Activated naive CD8-positive, alpha-beta T cell treated with anti-CD3 and anti-CD28 coated beads, Interleukin-2, amount 50 U/mL, for 24 hours (primary cell): ENCODE data around the gene CTXND1.
"Not testable (repeated sequence)": the region's sequence is repeated elsewhere in the genome, so short reads cannot be mapped to it uniquely, and the experiment has no call there.

Source experiments
- ATAC-seq: fragments of 150-1000 bp; cut with Tn5 transposase; one replicate; pipeline ENCODE4 v1.10.0; 2021
- DNase-seq: peaks from one replicate; pipeline ENCODE4 v3.0.0; 2021
- H3K27ac Mint-ChIP-seq: one replicate; pipeline ENCODE4 v1.8.0; 2021; ENCODE audit warnings: mild to moderate bottlenecking, mixed read lengths
- H3K27me3 Mint-ChIP-seq: one replicate; pipeline ENCODE4 v1.8.0; 2021; ENCODE audit warnings: mixed read lengths
- H3K36me3 Mint-ChIP-seq: one replicate; pipeline ENCODE4 v1.8.0; 2021; ENCODE audit warnings: low read depth, mixed read lengths
- H3K4me1 Mint-ChIP-seq: one replicate; pipeline ENCODE4 v1.8.0; 2021; ENCODE audit warnings: mixed read lengths
- H3K4me3 Mint-ChIP-seq: one replicate; pipeline ENCODE4 v1.8.0; 2021; ENCODE audit warnings: mild to moderate bottlenecking, moderate library complexity, mixed read lengths
- H3K9me3 Mint-ChIP-seq: one replicate; pipeline ENCODE4 v1.8.0; 2021; ENCODE audit warnings: mixed read lengths

Gene CTXND1

GRCh38 chr15:80252121-80252518, at the start of gene CTXND1:
TSS of gene CTXND1 (minus strand) at chr15:80252213. CDS start at chr15:80201949, 50,264 bp downstream.
- H3K27ac Mint-ChIP-seq = no peak within 1 kb of the TSS
- H3K9me3 Mint-ChIP-seq = no peaks in the 10 kb centered on the region
- H3K4me1 Mint-ChIP-seq = peaks cover 6% of the 10 kb centered on the region
- H3K36me3 Mint-ChIP-seq = no peaks in the 10 kb centered on the region
- DNase-seq (no peak), ATAC-seq (no peak)
- peak within 1 kb of the TSS; percentile 55 for H3K4me3 Mint-ChIP-seq
- peaks cover 73% of the 10 kb centered on the region for H3K27me3 Mint-ChIP-seq

- ATAC-seq (no peak), DNase-seq (no peak)
- H3K9me3 Mint-ChIP-seq = no peaks in the 10 kb centered on the region
- no peak overlapping the region for H3K4me3 Mint-ChIP-seq
- no peak overlapping the region for H3K27ac Mint-ChIP-seq
- peaks cover 19% of the 10 kb centered on the region for H3K27me3 Mint-ChIP-seq
- no peaks in the 10 kb centered on the region for H3K36me3 Mint-ChIP-seq
- H3K4me1 Mint-ChIP-seq = no peaks in the 10 kb centered on the region
Observed at GRCh38 chr15:80301472-80301871, 49.5 kb upstream of the CTXND1 start.

GRCh38 chr15:80295777-80296176, 43.8 kb upstream of the CTXND1 start:
- H3K4me3 Mint-ChIP-seq, H3K4me1 Mint-ChIP-seq, H3K9me3 Mint-ChIP-seq, H3K27ac Mint-ChIP-seq, H3K36me3 Mint-ChIP-seq, ATAC-seq, DNase-seq: not testable (repeated sequence)
- peaks cover 11% of the 10 kb centered on the region for H3K27me3 Mint-ChIP-seq

GRCh38 chr15:80292079-80292478, 40.1 kb upstream of the CTXND1 start:
- H3K27me3 Mint-ChIP-seq = peaks cover 11% of the 10 kb centered on the region
- H3K4me1 Mint-ChIP-seq = peaks cover 7% of the 10 kb centered on the region
- H3K36me3 Mint-ChIP-seq = no peaks in the 10 kb centered on the region
- H3K4me3 Mint-ChIP-seq = no peak overlapping the region
- H3K9me3 Mint-ChIP-seq = no peaks in the 10 kb centered on the region
- no peak overlapping the region for H3K27ac Mint-ChIP-seq
- DNase-seq (no peak), ATAC-seq (no peak)

- peaks cover 11% of the 10 kb centered on the region for H3K27me3 Mint-ChIP-seq
- not testable (repeated sequence) for H3K27ac Mint-ChIP-seq, H3K4me3 Mint-ChIP-seq, DNase-seq, ATAC-seq, H3K4me1 Mint-ChIP-seq, H3K9me3 Mint-ChIP-seq, H3K36me3 Mint-ChIP-seq
Observed at GRCh38 chr15:80290891-80291290, 38.9 kb upstream of the CTXND1 start.

DNA sequence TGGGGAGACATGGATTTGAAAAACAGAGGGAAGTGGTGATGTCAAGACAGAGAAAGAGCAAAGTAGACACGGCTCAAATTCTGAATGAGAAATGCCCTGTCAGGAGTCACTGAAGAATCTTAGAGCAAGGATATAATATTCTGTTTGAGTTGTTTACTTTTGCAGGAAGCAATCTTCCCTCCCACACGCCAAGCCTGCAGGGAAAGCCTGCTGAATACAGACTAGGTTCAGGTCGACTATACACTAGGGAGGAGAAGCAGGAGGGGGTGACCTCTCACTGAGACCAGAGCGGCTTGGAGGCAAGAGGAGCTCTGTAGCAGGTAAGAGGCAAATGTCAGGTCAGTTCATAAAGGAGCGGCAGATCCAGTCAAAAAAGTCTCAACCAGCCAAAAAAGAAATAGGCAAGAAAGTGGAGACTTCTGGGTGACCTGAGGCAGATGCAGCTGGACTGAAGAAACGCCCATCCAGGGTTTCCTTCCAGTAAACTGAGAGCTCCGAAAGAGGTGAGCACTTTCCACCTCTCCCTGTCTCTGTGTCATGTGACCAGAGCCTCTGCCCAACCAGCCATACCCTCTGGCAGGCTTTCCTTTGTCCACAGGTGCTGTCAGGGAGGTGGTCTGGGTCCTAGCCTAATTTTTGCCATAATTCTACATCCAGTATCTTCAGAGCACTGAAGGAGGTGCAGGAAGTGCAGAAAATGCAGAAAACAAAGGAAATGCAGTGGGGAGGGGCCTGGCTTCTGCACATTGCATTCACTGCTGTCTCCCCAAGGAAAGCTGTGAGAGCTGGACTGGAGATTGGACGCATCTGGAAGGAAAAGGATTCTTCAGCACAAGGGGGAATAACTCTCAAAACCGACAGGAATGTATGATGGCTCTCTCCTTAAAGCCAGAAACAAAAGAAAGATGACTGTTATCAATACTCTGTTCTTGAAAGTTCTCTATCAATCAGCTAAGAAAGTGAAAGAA, 37.8 kb upstream of the CTXND1 start:
- no peak for ATAC-seq
- no peaks in the 10 kb centered on the region for H3K9me3 Mint-ChIP-seq
- H3K4me1 Mint-ChIP-seq = peaks cover 7% of the 10 kb centered on the region
- DNase-seq = no peak
- H3K4me3 Mint-ChIP-seq = no peak overlapping the region
- no peak overlapping the region for H3K27ac Mint-ChIP-seq
- H3K36me3 Mint-ChIP-seq = no peaks in the 10 kb centered on the region
- peaks cover 14% of the 10 kb centered on the region for H3K27me3 Mint-ChIP-seq

GRCh38 chr15:80288131-80288530, 36.1 kb upstream of the CTXND1 start:
- Mint-ChIP-seq H3K27ac (no peak overlapping the region), H3K9me3 (no peaks in the 10 kb centered on the region), H3K36me3 (no peaks in the 10 kb centered on the region), H3K4me1 (peaks cover 7% of the 10 kb centered on the region), H3K27me3 (peaks cover 12% of the 10 kb centered on the region), H3K4me3 (no peak overlapping the region)
- ATAC-seq = no peak
- DNase-seq = no peak

- ATAC-seq = no peak
Observed at GRCh38 chr15:80286055-80286454, 34.0 kb upstream of the CTXND1 start.

GRCh38 chr15:80285379-80285778, 33.4 kb upstream of the CTXND1 start:
- no peak overlapping the region for H3K4me3 Mint-ChIP-seq
- peaks cover 10% of the 10 kb centered on the region for H3K27me3 Mint-ChIP-seq
- H3K36me3 Mint-ChIP-seq = no peaks in the 10 kb centered on the region
- no peak overlapping the region for H3K27ac Mint-ChIP-seq
- no peak for ATAC-seq
- DNase-seq = no peak
- no peaks in the 10 kb centered on the region for H3K9me3 Mint-ChIP-seq
- H3K4me1 Mint-ChIP-seq = peaks cover 3% of the 10 kb centered on the region

More at GRCh38 chr15:80286055-80286454, 34.0 kb upstream of the CTXND1 start:
- Mint-ChIP-seq H3K4me3 (no peak overlapping the region), H3K9me3 (no peaks in the 10 kb centered on the region), H3K4me1 (peaks cover 7% of the 10 kb centered on the region), H3K27me3 (peaks cover 10% of the 10 kb centered on the region), H3K36me3 (no peaks in the 10 kb centered on the region), H3K27ac (no peak overlapping the region)
- no peak for DNase-seq

DNA sequence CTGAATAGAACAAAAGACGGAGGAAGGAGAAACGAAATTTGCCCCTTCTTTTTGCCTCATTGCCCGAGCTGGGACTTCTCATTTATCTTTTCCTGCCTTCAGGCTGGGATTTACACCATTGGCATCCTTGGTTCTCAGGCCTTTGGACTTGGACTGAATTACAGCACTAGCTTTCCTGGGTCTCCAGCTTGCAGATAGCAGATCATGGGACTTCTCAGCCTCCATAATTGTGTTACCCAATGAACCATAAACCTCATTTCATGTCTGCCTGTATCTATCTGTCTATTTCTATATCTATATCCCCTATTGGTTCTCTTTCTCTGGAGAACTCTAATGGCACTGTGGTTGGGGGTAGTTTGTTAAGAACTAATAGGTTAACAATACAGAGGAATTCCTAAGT, 31.5 kb upstream of the CTXND1 start:
- Mint-ChIP-seq H3K36me3 (no peaks in the 10 kb centered on the region), H3K4me3 (no peak overlapping the region), H3K4me1 (no peaks in the 10 kb centered on the region), H3K27me3 (peaks cover 6% of the 10 kb centered on the region), H3K27ac (no peak overlapping the region), H3K9me3 (no peaks in the 10 kb centered on the region)
- DNase-seq (no peak), ATAC-seq (no peak)

DNA sequence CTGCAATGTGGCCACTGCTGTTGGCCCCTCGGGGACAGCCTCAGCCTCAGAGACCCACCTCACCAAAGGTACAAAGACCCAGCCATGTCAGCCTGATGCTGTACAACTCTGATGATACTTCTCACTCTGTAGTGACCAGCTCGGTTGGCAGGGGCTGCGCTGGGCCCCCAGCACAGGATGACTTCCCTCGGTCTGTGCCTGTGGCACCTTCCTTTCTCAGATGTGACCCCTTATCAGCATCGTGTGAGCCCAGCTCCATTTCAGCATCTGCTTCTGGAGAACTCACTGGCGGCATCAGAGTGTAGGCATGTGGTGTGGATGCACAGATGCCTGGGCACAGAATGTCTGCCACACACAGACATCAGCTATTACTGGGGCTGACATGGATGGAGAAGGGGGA, 25.1 kb upstream of the CTXND1 start:
- H3K9me3 Mint-ChIP-seq = no peaks in the 10 kb centered on the region
- H3K27ac Mint-ChIP-seq = no peak overlapping the region
- H3K4me3 Mint-ChIP-seq = no peak overlapping the region
- DNase-seq = no peak
- no peak for ATAC-seq
- peaks cover 2% of the 10 kb centered on the region for H3K27me3 Mint-ChIP-seq
- no peaks in the 10 kb centered on the region for H3K36me3 Mint-ChIP-seq
- no peaks in the 10 kb centered on the region for H3K4me1 Mint-ChIP-seq

- Mint-ChIP-seq H3K9me3 (no peaks in the 10 kb centered on the region), H3K4me1 (no peaks in the 10 kb centered on the region), H3K36me3 (no peaks in the 10 kb centered on the region), H3K27me3 (peaks cover 5% of the 10 kb centered on the region), H3K4me3 (no peak overlapping the region), H3K27ac (no peak overlapping the region)
- DNase-seq (no peak), ATAC-seq (no peak)
Observed at GRCh38 chr15:80275961-80276360, 23.9 kb upstream of the CTXND1 start.

- Mint-ChIP-seq H3K27me3 (peaks cover 5% of the 10 kb centered on the region), H3K9me3 (no peaks in the 10 kb centered on the region)
Observed at GRCh38 chr15:80274996-80275395, 23.0 kb upstream of the CTXND1 start.

GRCh38 chr15:80274554-80274953, 22.5 kb upstream of the CTXND1 start:
- ATAC-seq (no peak), DNase-seq (no peak)
- H3K36me3 Mint-ChIP-seq = no peaks in the 10 kb centered on the region
- no peak overlapping the region for H3K27ac Mint-ChIP-seq
- H3K4me1 Mint-ChIP-seq = no peaks in the 10 kb centered on the region
- no peak overlapping the region for H3K4me3 Mint-ChIP-seq
- H3K27me3 Mint-ChIP-seq = peaks cover 5% of the 10 kb centered on the region
- no peaks in the 10 kb centered on the region for H3K9me3 Mint-ChIP-seq

More at GRCh38 chr15:80274996-80275395, 23.0 kb upstream of the CTXND1 start:
- H3K4me1 Mint-ChIP-seq = no peaks in the 10 kb centered on the region
- DNase-seq (no peak), ATAC-seq (no peak)
- no peak overlapping the region for H3K4me3 Mint-ChIP-seq
- no peak overlapping the region for H3K27ac Mint-ChIP-seq
- no peaks in the 10 kb centered on the region for H3K36me3 Mint-ChIP-seq

GRCh38 chr15:80272987-80273386, 21.0 kb upstream of the CTXND1 start:
- DNase-seq (no peak), ATAC-seq (no peak)
- Mint-ChIP-seq H3K4me3 (no peak overlapping the region), H3K27ac (no peak overlapping the region), H3K4me1 (no peaks in the 10 kb centered on the region), H3K36me3 (no peaks in the 10 kb centered on the region), H3K9me3 (no peaks in the 10 kb centered on the region), H3K27me3 (peaks cover 10% of the 10 kb centered on the region)
